Epithelial cell of proximal tubule (primary cell): ENCODE measurements around the gene XAGE3. TPM values are rescaled to one million over a fixed set of nuclear protein-coding genes. Genes with fewer than 3 reads are reported as not detected.

Source experiments
- DNase-seq: peaks from one replicate; pipeline ENCODE4 v3.0.0-alpha.2; 2011; ENCODE audit warnings: low read depth
- H3K4me3 ChIP-seq: 2 replicates; pipeline ENCODE4 v1.5.1; 2011; ENCODE audit warnings: low read depth, mild to moderate bottlenecking, low read length
- total RNA-seq: library from RNA; depleted of rRNA; stranded (reverse); fragments of >200 nt; gene quantifications from 2 replicates; pipeline ENCODE4 v1.2.3, GENCODE V29; 2015
- TF ChIP-seq, protein P1 (sequence below): conservative IDR thresholded peaks from 2 replicates; pipeline ENCODE4 v1.5.1; 2012; ENCODE audit warnings: low read depth, mild to moderate bottlenecking, low read length

The XAGE3 gene
- total RNA-seq, 1 donor from 2014 or later: not detected

GRCh38 chrX:52830551-52830950 lies 37.3 kb downstream of the XAGE3 start:
- no peak overlapping the region for H3K4me3 ChIP-seq
- TF ChIP-seq, protein P1, sequence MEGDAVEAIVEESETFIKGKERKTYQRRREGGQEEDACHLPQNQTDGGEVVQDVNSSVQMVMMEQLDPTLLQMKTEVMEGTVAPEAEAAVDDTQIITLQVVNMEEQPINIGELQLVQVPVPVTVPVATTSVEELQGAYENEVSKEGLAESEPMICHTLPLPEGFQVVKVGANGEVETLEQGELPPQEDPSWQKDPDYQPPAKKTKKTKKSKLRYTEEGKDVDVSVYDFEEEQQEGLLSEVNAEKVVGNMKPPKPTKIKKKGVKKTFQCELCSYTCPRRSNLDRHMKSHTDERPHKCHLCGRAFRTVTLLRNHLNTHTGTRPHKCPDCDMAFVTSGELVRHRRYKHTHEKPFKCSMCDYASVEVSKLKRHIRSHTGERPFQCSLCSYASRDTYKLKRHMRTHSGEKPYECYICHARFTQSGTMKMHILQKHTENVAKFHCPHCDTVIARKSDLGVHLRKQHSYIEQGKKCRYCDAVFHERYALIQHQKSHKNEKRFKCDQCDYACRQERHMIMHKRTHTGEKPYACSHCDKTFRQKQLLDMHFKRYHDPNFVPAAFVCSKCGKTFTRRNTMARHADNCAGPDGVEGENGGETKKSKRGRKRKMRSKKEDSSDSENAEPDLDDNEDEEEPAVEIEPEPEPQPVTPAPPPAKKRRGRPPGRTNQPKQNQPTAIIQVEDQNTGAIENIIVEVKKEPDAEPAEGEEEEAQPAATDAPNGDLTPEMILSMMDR: no peak
- DNase-seq: no peak

- DNase-seq: no peak
- H3K4me3 ChIP-seq: no peak overlapping the region
- TF ChIP-seq, protein P1: no peak
Measured at GRCh38 chrX:52824608-52825007, 43.3 kb downstream of the XAGE3 start.

DNA sequence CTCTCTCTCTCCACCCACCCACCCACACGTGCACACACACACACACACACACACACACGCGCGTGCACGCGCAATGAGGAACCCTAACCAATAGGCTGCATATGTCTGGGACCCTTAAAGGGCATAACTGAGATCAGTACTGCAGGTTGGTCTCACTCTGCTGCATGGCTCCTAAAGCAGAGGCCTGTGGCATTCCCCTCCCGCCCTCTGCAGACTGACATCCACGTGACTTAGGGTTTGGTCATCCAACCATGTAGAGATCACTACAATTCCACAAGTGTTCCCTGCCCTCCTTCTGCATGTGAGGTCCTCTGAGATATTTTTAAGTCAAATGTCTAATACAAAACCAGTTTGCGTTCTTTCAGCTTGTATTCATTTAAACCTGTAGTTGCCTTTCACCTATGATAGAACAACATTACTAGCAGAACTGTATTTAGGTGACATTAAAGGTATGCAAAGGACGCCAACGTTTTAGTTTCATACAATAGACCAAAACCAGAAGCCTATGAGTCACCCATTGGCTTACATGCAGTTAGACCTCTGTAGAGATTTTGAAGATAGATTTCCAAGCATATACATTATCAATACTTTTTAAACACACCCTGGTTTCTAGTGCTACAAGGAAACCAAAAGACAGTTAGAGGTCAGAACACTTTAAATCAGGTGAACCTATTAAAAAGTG lies 46.7 kb downstream of the XAGE3 start:
- TF ChIP-seq, protein P1: no peak
- DNase-seq: no peak
- H3K4me3 ChIP-seq: no peak overlapping the region

GRCh38 chrX:52819788-52820187 lies 48.1 kb downstream of the XAGE3 start:
- TF ChIP-seq, protein P1: no peak
- DNase-seq: no peak
- no peak overlapping the region for H3K4me3 ChIP-seq

Other genes starting within 250 kb of the XAGE3 start
- gene SSX7, start 213.2 kb downstream of the XAGE3 start, total RNA-seq: not detected in 2 replicates
- not detected in 2 replicates for gene SSX2, start 160.9 kb downstream of the XAGE3 start, total RNA-seq
- gene SSX2B, start 116.8 kb downstream of the XAGE3 start, total RNA-seq: not detected in 2 replicates
- gene SPANXN5, start 70.7 kb downstream of the XAGE3 start, total RNA-seq: not detected in 2 replicates
- gene XAGE5, start 56.8 kb downstream of the XAGE3 start, total RNA-seq: not detected in 2 replicates
- gene FAM156B, start 29.2 kb upstream of the XAGE3 start, total RNA-seq: 3.2 and 6.6 TPM in 2 replicates
- 5.0 and 12.6 TPM in 2 replicates for gene FAM156A, start 90.4 kb upstream of the XAGE3 start, total RNA-seq
- gene GPR173, start 180.7 kb upstream of the XAGE3 start, total RNA-seq: 1.5 and 2.2 TPM in 2 replicates
- 3.2 and 5.6 TPM in 2 replicates for gene TSPYL2, start 214.3 kb upstream of the XAGE3 start, total RNA-seq
- 1.9 and 3.1 TPM in 2 replicates for gene KANTR, start 226.1 kb upstream of the XAGE3 start, total RNA-seq